HepG2 (cell line): ENCODE measurements around the gene USP32. TPM values are rescaled to one million over a fixed set of nuclear protein-coding genes. Genes with fewer than 3 reads are reported as not detected.

Experiments used
- ATAC-seq: fragments of 200-7000 bp; cut with Tn5 transposase; 3 replicates; pipeline ENCODE4 v1.9.1; 2020; ENCODE audit warnings: mild to moderate bottlenecking, moderate library complexity
- BruUV-seq: library from RNA; stranded (reverse); fragments of 400-500 nt; replicated peaks from 2 replicates; lab custom pipeline; 2021; lab: Mats Ljungman, UMichigan
- CTCF ChIA-PET: fragments of 300-600 bp; formaldehyde crosslinking; extraction: SDS; loops from one replicate; lab custom pipeline; 2021; ENCODE audit warnings: low total read pairs, inconsistent platforms, low intra/inter-chr PET ratio; lab: Yijun Ruan, JAX
- POLR2A ChIA-PET: fragments of 350-600 bp; sonication (Branson Sonifier 250); formaldehyde crosslinking; loops from one replicate; lab custom pipeline; 2020; ENCODE audit warnings: antibody characterized with exemption, inconsistent platforms; lab: Yijun Ruan, JAX
- DNase-seq: peaks from one replicate; pipeline ENCODE4 v3.0.0-alpha.2; 2015; ENCODE audit warnings: low spot score
- FAIRE-seq: peaks from 3 replicates; lab custom pipeline; 2011; peaks lifted over from hg19 to GRCh38; lab: Jason Lieb, UNC
- H2AFZ ChIP-seq: one replicate; pipeline ENCODE4 v1.6.1; 2011; ENCODE audit warnings: low read length, inconsistent platforms
- H3K27ac ChIP-seq: fragments of 300-600 bp; 3 replicates; pipeline ENCODE4 v1.8.0; 2011; ENCODE audit warnings: mixed run types, mild to moderate bottlenecking, mixed read lengths, low read length, inconsistent platforms; ENCODE audit not compliant: insufficient read depth; ENCODE audit errors: extremely low read length
- H3K27me3 ChIP-seq, 2 experiments: fragments of 200-600 bp in 1 of 2; 2 replicates in 1 of 2; 3 replicates in 1 of 2; pipeline versions ENCODE4 v1.6.0 to v1.8.0; 2011; ENCODE audit warnings: low read length in 2 of 2, mild to moderate bottlenecking in 2 of 2, moderate library complexity in 2 of 2, inconsistent platforms in 1 of 2; ENCODE audit not compliant: insufficient read depth in 2 of 2, control insufficient read depth in 1 of 2
- H3K36me3 ChIP-seq, 2 experiments: fragments of 200-600 bp in 1 of 2; replicated peaks in 1 of 2; 2 replicates in 1 of 2; 3 replicates in 1 of 2; pipeline versions ENCODE4 v1.5.1 to v1.8.0; 2011; ENCODE audit warnings: low read length in 2 of 2, inconsistent platforms in 1 of 2; ENCODE audit not compliant: insufficient read depth in 2 of 2, control insufficient read depth in 1 of 2
- H3K4me1 ChIP-seq: 2 replicates; pipeline ENCODE4 v1.5.1; 2012; ENCODE audit warnings: low read length, inconsistent platforms; ENCODE audit not compliant: insufficient read depth
- H3K4me2 ChIP-seq: 2 replicates; pipeline ENCODE4 v1.6.0; 2011; ENCODE audit warnings: low read depth, low read length, inconsistent platforms
- H3K4me3 ChIP-seq, 3 experiments: fragments of 200-600 bp in 1 of 3; sonication (generic), shearing (Covaris generic) in 1 of 3; replicated peaks in 1 of 3; 2 replicates each; pipeline ENCODE4 v1.5.1; 2011 to 2016; ENCODE audit warnings: low read length in 3 of 3, inconsistent platforms in 2 of 3, low read depth in 2 of 3, mild to moderate bottlenecking in 2 of 3, control low read depth in 1 of 3, mixed read lengths in 1 of 3; ENCODE audit not compliant: insufficient read depth in 1 of 3
- H3K79me2 ChIP-seq: one replicate; pipeline ENCODE4 v1.6.1; 2011; ENCODE audit warnings: low read length, inconsistent platforms; ENCODE audit not compliant: insufficient read depth
- H3K9ac ChIP-seq: 2 replicates; pipeline ENCODE4 v1.6.0; 2011; ENCODE audit warnings: mild to moderate bottlenecking, low read depth, low read length, inconsistent platforms; ENCODE audit not compliant: insufficient read depth
- H3K9me3 ChIP-seq: 2 replicates; pipeline ENCODE4 v1.5.1; 2012; ENCODE audit warnings: mild to moderate bottlenecking, low read length
- H4K20me1 ChIP-seq: 2 replicates; pipeline ENCODE4 v1.6.0; 2011; ENCODE audit warnings: inconsistent platforms, mild to moderate bottlenecking, low read length, moderate library complexity; ENCODE audit not compliant: insufficient read depth
- ATRX ChIP-seq: sonication (generic); formaldehyde crosslinking; IDR thresholded peaks from 2 replicates; pipeline ENCODE4 v1.4.0; 2020; ENCODE audit warnings: missing genetic modification reagents, borderline replicate concordance
- GABPA ChIP-seq, 2 experiments: IDR thresholded peaks; 2 replicates each; pipeline ENCODE4 v1.6.1; 2011 to 2016; ENCODE audit warnings: low read depth in 2 of 2, low read length in 1 of 2, missing biosample characterization in 1 of 2, missing genetic modification characterization in 1 of 2
- HDAC1 ChIP-seq: sonication (generic); formaldehyde crosslinking; IDR thresholded peaks from 2 replicates; pipeline ENCODE4 v1.5.1; 2020; ENCODE audit warnings: mild to moderate bottlenecking, missing genetic modification reagents
- HNRNPLL ChIP-seq: fragments of 200-400 bp; formaldehyde crosslinking; IDR thresholded peaks from 2 replicates; pipeline ENCODE4 v1.6.1; 2017; ENCODE audit warnings: mild to moderate bottlenecking, low read depth, low read length; ENCODE audit not compliant: poor library complexity, severe bottlenecking
- RARA ChIP-seq: IDR thresholded peaks from 2 replicates; pipeline ENCODE4 v1.6.1; 2016; ENCODE audit warnings: missing genetic modification reagents, missing compliant biosample characterization
- SP2 ChIP-seq: sonication (generic); formaldehyde crosslinking; IDR thresholded peaks from 2 replicates; pipeline ENCODE4 v1.5.1; 2020; ENCODE audit warnings: mild to moderate bottlenecking, missing genetic modification reagents
- ZFAT ChIP-seq: sonication (generic); formaldehyde crosslinking; conservative IDR thresholded peaks from 2 replicates; pipeline ENCODE4 v1.8.1; 2023; ENCODE audit warnings: missing genetic modification reagents, inconsistent platforms
- ZFP37 ChIP-seq: sonication (generic); formaldehyde crosslinking; IDR thresholded peaks from 2 replicates; pipeline ENCODE4 v1.4.0; 2020; ENCODE audit warnings: missing genetic modification reagents, borderline replicate concordance
- ZNF703 ChIP-seq: sonication (generic); formaldehyde crosslinking; IDR thresholded peaks from 2 replicates; pipeline ENCODE4 v1.5.1; 2020; ENCODE audit warnings: missing genetic modification reagents, mild to moderate bottlenecking, moderate library complexity, borderline replicate concordance
- WGBS: methylation state at CpG from one replicate; pipeline ENCODE4 v1.1.6; 2017; ENCODE audit warnings: low lambda C conversion rate; 5-methylcytosine and 5-hydroxymethylcytosine counted together
- in situ Hi-C: cut with HindIII; loops from 2 replicates; pipeline ENCODE4 v1.10.0; 2017; ENCODE audit warnings: low pct_unique_long_range_greater_than_20kb; ENCODE audit not compliant: extremely low pct_ligation_motif_present
- intact Hi-C: fragments of 100-400 bp; cut with micrococcal nuclease; formaldehyde crosslinking; loops from one replicate; pipeline ENCODE4 v1.10.0; 2022; ENCODE audit not compliant: unreplicated experiment
- polyA plus RNA-seq, 8 experiments: library from polyadenylated mRNA; depleted of rRNA in 3 of 8; stranded (reverse) in 7 of 8; unstranded in 1 of 8; fragments of >200 nt; fragmentation: Illumina TruSeq in 4 of 8; extraction: Trizol in 4 of 8; gene quantifications; 2 replicates each; pipeline versions ENCODE4 v1.2.1 to v1.2.3, GENCODE V29; 2011 to 2016; ENCODE audit warnings: low read depth in 4 of 8, missing spikeins in 1 of 8, mixed read lengths in 1 of 8; ENCODE audit not compliant: insufficient read depth in 1 of 8
- total RNA-seq, 5 experiments: library from RNA; depleted of rRNA; stranded (reverse); fragments of >200 nt; fragmentation: Illumina TruSeq; extraction: Trizol; gene quantifications; 2 replicates each; pipeline ENCODE4 v1.2.3, GENCODE V29; 2016; ENCODE audit warnings: low read depth in 1 of 5
- TF ChIP-seq, protein P1 (sequence below): sonication (generic); formaldehyde crosslinking; IDR thresholded peaks from 2 replicates; pipeline ENCODE4 v1.8.0; 2022; ENCODE audit warnings: mild to moderate bottlenecking, missing genetic modification reagents; ENCODE audit not compliant: insufficient replicate concordance
- TF ChIP-seq, protein P2 (sequence below): IDR thresholded peaks from 2 replicates; pipeline ENCODE4 v1.6.1; 2016; ENCODE audit warnings: mild to moderate bottlenecking

USP32 gene
- total and polyA plus RNA-seq, 2 of the 13 experiments (the other 11 are each of a cell fraction or from before 2014, with no cell fraction given) = 24.9 to 39.9 TPM

DNA sequence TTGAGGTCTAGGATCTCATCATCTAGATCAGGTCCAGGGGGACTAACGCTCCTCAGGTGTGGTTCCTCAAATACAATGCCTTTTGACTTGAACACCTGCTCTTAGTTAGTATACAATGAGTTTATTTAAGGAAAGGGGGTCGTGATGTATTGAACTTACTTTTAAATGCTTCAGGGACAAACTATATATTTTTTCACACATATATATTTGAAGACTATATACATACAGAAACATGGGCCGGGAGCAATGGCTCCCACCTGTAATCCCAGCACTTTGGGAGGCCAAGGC, 11.5 kb upstream of the USP32 start:
- in situ Hi-C loops = no loop called here
- 57% methylated on average over 3 of the region's 3 CpGs for WGBS
- H3K4me1 ChIP-seq = peaks cover 25% of the 10 kb centered on the region
- BruUV-seq = no TSS peak
- no peak for DNase-seq
- CTCF ChIA-PET = no interaction called here
- no peak overlapping the region for H3K9ac ChIP-seq
- POLR2A ChIA-PET = interaction anchor here (5.2 kb wide), 1 partner anchor 12 kb away, joined by 30 read pairs; the partner anchor contains the start of gene USP32
- no peaks in the 10 kb centered on the region for H3K27me3 ChIP-seq
- H3K4me2 ChIP-seq = no peak overlapping the region
- TF ChIP-seq, protein P1, sequence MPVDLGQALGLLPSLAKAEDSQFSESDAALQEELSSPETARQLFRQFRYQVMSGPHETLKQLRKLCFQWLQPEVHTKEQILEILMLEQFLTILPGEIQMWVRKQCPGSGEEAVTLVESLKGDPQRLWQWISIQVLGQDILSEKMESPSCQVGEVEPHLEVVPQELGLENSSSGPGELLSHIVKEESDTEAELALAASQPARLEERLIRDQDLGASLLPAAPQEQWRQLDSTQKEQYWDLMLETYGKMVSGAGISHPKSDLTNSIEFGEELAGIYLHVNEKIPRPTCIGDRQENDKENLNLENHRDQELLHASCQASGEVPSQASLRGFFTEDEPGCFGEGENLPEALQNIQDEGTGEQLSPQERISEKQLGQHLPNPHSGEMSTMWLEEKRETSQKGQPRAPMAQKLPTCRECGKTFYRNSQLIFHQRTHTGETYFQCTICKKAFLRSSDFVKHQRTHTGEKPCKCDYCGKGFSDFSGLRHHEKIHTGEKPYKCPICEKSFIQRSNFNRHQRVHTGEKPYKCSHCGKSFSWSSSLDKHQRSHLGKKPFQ (CRISPR knock-in tag) = peak; percentile 30
- no peak for TF ChIP-seq SP2 (CRISPR knock-in tag)
- TF ChIP-seq, all 625 proteins: peak for 1
- Histone ChIP-seq H4K20me1 (no peaks in the 10 kb centered on the region), H3K79me2 (no peaks in the 10 kb centered on the region), H3K36me3 (no peaks in the 10 kb centered on the region), H3K4me3 (no peak overlapping the region), H3K27ac (no peak overlapping the region), H3K9me3 (no peaks in the 10 kb centered on the region), H2AFZ (no peak overlapping the region)
- FAIRE-seq (no peak), ATAC-seq (no peak)
- intact Hi-C loops = no loop called here

DNA sequence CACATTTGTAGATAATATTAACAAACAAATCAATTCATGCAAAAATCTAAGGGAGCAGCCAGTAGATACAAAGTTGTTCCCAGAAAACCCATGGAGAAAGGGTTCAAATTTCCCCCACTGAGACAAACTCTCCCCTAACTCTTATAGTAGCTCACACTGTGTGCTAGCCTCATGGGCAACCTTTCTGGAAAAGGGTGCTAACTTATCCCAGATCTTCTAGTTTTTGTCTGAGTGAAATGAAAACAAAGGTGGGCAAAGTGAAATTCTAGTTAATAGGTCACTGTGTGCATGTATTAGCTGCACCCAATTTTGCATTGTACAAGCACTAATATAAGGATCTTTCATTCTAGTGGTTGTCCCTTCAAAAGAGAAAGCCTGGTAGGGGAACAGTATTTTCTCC, 9.9 kb upstream of the USP32 start:
- DNase-seq (no peak), FAIRE-seq (no peak)
- Histone ChIP-seq H3K36me3 (no peaks in the 10 kb centered on the region), H3K79me2 (no peaks in the 10 kb centered on the region), H3K27me3 (no peaks in the 10 kb centered on the region), H4K20me1 (no peaks in the 10 kb centered on the region)
- TF ChIP-seq HNRNPLL (no peak), ATRX (no peak), ZFP37 (CRISPR knock-in tag) (no peak), GABPA (IDR thresholded peaks at IDR 0.05; ENCODE audit: low read depth, low read length) (no peak), GABPA (CRISPR knock-in tag; IDR thresholded peaks at IDR 0.05; ENCODE audit: low read depth) (no peak), ZNF703 (CRISPR knock-in tag) (no peak), ZFAT (no peak), RARA (CRISPR knock-in tag) (no peak), HDAC1 (CRISPR knock-in tag) (no peak)
- TF ChIP-seq, protein P2, sequence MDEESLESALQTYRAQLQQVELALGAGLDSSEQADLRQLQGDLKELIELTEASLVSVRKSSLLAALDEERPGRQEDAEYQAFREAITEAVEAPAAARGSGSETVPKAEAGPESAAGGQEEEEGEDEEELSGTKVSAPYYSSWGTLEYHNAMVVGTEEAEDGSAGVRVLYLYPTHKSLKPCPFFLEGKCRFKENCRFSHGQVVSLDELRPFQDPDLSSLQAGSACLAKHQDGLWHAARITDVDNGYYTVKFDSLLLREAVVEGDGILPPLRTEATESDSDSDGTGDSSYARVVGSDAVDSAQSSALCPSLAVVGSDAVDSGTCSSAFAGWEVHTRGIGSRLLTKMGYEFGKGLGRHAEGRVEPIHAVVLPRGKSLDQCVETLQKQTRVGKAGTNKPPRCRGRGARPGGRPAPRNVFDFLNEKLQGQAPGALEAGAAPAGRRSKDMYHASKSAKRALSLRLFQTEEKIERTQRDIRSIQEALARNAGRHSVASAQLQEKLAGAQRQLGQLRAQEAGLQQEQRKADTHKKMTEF (CRISPR knock-in tag) = no peak
- TF ChIP-seq, all 625 proteins: peak for 0
- intact Hi-C loops (no loop called here), in situ Hi-C loops (no loop called here)
- ATAC-seq = no peak
- H2AFZ ChIP-seq = no peak overlapping the region
- H3K4me1 ChIP-seq = peaks cover 22% of the 10 kb centered on the region
- ChIA-PET POLR2A (interaction anchor here (5.2 kb wide), 1 partner anchor 10 kb away, joined by 30 read pairs; the partner anchor contains the start of gene USP32), CTCF (no interaction called here)
- no peak overlapping the region for H3K9ac ChIP-seq
- no peak overlapping the region for H3K4me3 ChIP-seq
- H3K27ac ChIP-seq = no peak overlapping the region
- BruUV-seq = no TSS peak
- no peaks in the 10 kb centered on the region for H3K9me3 ChIP-seq
- no peak overlapping the region for H3K4me2 ChIP-seq
